ENCODE results near the gene DMD. TPM values are rescaled to one million over a fixed set of nuclear protein-coding genes. Genes with fewer than 3 reads are reported as not detected.

Gene DMD
- total RNA-seq, 1 donor from 2014 or later, result 30.6 TPM

DNA sequence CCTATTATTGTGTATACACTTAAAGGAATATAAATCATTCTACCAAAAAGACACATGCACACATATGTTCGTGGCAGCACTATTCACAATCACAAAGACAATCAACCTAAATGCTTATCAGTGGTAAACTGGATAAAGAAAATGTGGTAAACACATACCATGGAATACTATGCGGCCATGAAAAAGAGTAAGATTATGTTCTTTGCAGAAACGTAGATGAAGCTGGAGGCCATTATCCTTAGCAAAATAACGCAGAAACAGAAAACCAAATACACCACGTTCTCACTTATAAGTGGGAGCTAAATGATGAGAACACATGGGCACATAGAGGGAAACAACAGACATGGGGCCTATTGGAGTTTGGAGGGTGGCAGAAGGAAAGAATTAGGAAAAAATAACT is 593.2 kb downstream of the DMD start:
- H3F3A ChIP-seq (ENCODE audit: low read depth), result no peaks in the 10 kb centered on the region
- H3K27ac ChIP-seq, result no peak overlapping the region
- no peaks in the 10 kb centered on the region for H3K9me3 ChIP-seq (ENCODE audit: low read depth)
- no peaks in the 10 kb centered on the region for H3K36me3 ChIP-seq
- no peak overlapping the region for H3K27ac Mint-ChIP-seq
- no peaks in the 10 kb centered on the region for H3K4me1 Mint-ChIP-seq
- no peaks in the 10 kb centered on the region for H4K20me1 ChIP-seq (ENCODE audit: low read depth)
- H3K4me3 ChIP-seq, result no peak overlapping the region
- H3K4me3 Mint-ChIP-seq, result no peak overlapping the region
- H3K36me3 Mint-ChIP-seq, result no peaks in the 10 kb centered on the region
- H3K9me3 Mint-ChIP-seq, result no peaks in the 10 kb centered on the region
- no peaks in the 10 kb centered on the region for H3K79me2 ChIP-seq (ENCODE audit: low read depth)
- DNase-seq (ENCODE audit: low spot score), result no peak
- no peaks in the 10 kb centered on the region for H3K27me3 ChIP-seq
- H3K4me2 ChIP-seq, result no peak overlapping the region
- H3K4me1 ChIP-seq, result peaks cover 6% of the 10 kb centered on the region
- H2AFZ ChIP-seq (replicated peaks), result no peak overlapping the region
- TF ChIP-seq EZH2 (IDR thresholded peaks at IDR 0.05) (no peak), EZH2phosphoT487 (IDR thresholded peaks at IDR 0.05) (no peak), CTCF (IDR thresholded peaks at IDR 0.05) (no peak)
- no peaks in the 10 kb centered on the region for H3K27me3 Mint-ChIP-seq (ENCODE audit: insufficient read depth, low read depth)
- H3K9ac ChIP-seq, result no peak overlapping the region

DNA sequence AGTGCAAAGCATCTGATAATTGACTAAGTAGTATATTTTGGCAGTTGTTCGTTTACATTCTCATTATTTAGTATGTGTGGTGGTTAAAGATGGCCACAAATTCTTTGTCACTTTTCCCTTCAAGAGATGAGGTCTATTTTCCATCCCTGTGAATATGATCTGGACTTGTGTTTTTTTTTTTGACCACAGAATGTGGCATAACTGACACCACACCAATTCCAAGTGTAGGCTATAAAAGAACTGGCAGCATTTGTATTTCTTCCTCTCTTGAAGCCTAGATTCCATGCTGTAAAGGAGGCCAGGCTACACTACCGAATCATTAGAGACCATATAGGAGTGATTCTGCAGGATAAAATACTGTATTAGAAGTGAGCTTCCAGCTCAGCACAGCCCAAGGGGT is 596.6 kb downstream of the DMD start:
- no peaks in the 10 kb centered on the region for H3K27me3 ChIP-seq
- TF ChIP-seq EZH2phosphoT487 (IDR thresholded peaks at IDR 0.05) (no peak), CTCF (IDR thresholded peaks at IDR 0.05) (no peak), EZH2 (IDR thresholded peaks at IDR 0.05) (no peak)
- H3K4me1 ChIP-seq, result peaks cover 6% of the 10 kb centered on the region
- H3K9me3 ChIP-seq (ENCODE audit: low read depth), result no peaks in the 10 kb centered on the region
- H3K4me3 ChIP-seq, result no peak overlapping the region
- H4K20me1 ChIP-seq (ENCODE audit: low read depth), result no peaks in the 10 kb centered on the region
- Mint-ChIP-seq H3K27ac (no peak overlapping the region), H3K4me1 (no peaks in the 10 kb centered on the region), H3K9me3 (no peaks in the 10 kb centered on the region), H3K4me3 (no peak overlapping the region), H3K36me3 (no peaks in the 10 kb centered on the region), H3K27me3 (ENCODE audit: insufficient read depth, low read depth) (no peaks in the 10 kb centered on the region)
- no peaks in the 10 kb centered on the region for H3K36me3 ChIP-seq
- H3K27ac ChIP-seq, result no peak overlapping the region
- H3K9ac ChIP-seq, result no peak overlapping the region
- no peak overlapping the region for H3K4me2 ChIP-seq
- no peak for DNase-seq (ENCODE audit: low spot score)
- H3K79me2 ChIP-seq (ENCODE audit: low read depth), result no peaks in the 10 kb centered on the region
- H2AFZ ChIP-seq (replicated peaks), result no peak overlapping the region
- H3F3A ChIP-seq (ENCODE audit: low read depth), result no peaks in the 10 kb centered on the region

- no peaks in the 10 kb centered on the region for H3K9me3 Mint-ChIP-seq
- Histone ChIP-seq H3K79me2 (ENCODE audit: low read depth) (no peaks in the 10 kb centered on the region), H3K27me3 (no peaks in the 10 kb centered on the region), H3K4me2 (no peak overlapping the region), H2AFZ (replicated peaks) (no peak overlapping the region), H3K36me3 (no peaks in the 10 kb centered on the region), H3F3A (ENCODE audit: low read depth) (no peaks in the 10 kb centered on the region), H3K4me1 (no peaks in the 10 kb centered on the region), H3K27ac (no peak overlapping the region), H3K9ac (no peak overlapping the region), H4K20me1 (ENCODE audit: low read depth) (no peaks in the 10 kb centered on the region), H3K4me3 (no peak overlapping the region), H3K9me3 (ENCODE audit: low read depth) (no peaks in the 10 kb centered on the region)
- no peak for DNase-seq (ENCODE audit: low spot score)
- no peak overlapping the region for H3K27ac Mint-ChIP-seq
- H3K4me3 Mint-ChIP-seq, result no peak overlapping the region
- H3K4me1 Mint-ChIP-seq, result no peaks in the 10 kb centered on the region
- H3K36me3 Mint-ChIP-seq, result no peaks in the 10 kb centered on the region
- H3K27me3 Mint-ChIP-seq (ENCODE audit: insufficient read depth, low read depth), result no peaks in the 10 kb centered on the region
- TF ChIP-seq EZH2 (IDR thresholded peaks at IDR 0.05), result no peak
- TF ChIP-seq CTCF (IDR thresholded peaks at IDR 0.05), result no peak
- TF ChIP-seq EZH2phosphoT487 (IDR thresholded peaks at IDR 0.05), result no peak
Measured at GRCh38 chrX:32599156-32599555, 612.2 kb downstream of the DMD start.

DNA sequence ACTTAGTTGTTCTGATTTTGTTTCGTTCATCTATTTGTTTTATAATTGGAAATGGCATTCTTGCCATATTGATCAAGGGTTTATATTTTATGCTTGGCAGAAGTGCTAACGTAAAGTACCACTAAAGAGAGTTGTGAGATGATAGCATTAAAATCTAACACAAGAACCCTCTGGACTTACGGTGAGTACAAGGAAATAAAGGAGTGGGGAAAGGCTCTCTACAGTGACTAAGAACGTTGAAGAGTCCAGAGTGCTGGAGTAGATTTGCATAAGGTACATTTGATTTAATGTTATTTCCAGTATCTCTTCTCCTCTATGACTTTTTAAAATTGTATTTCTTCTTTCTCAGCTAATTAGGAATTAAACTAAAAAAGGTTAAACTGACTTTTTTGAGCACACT is 612.6 kb downstream of the DMD start:
- Histone ChIP-seq H3K27ac (no peak overlapping the region), H3K4me1 (no peaks in the 10 kb centered on the region), H3K27me3 (no peaks in the 10 kb centered on the region), H3F3A (ENCODE audit: low read depth) (no peaks in the 10 kb centered on the region), H3K9ac (no peak overlapping the region), H4K20me1 (ENCODE audit: low read depth) (no peaks in the 10 kb centered on the region), H3K4me2 (no peak overlapping the region), H3K9me3 (ENCODE audit: low read depth) (no peaks in the 10 kb centered on the region), H2AFZ (replicated peaks) (no peak overlapping the region), H3K4me3 (no peak overlapping the region), H3K79me2 (ENCODE audit: low read depth) (no peaks in the 10 kb centered on the region), H3K36me3 (no peaks in the 10 kb centered on the region)
- H3K27ac Mint-ChIP-seq, result no peak overlapping the region
- H3K4me3 Mint-ChIP-seq, result no peak overlapping the region
- H3K27me3 Mint-ChIP-seq (ENCODE audit: insufficient read depth, low read depth), result no peaks in the 10 kb centered on the region
- no peaks in the 10 kb centered on the region for H3K9me3 Mint-ChIP-seq
- no peak for TF ChIP-seq CTCF (IDR thresholded peaks at IDR 0.05)
- TF ChIP-seq EZH2phosphoT487 (IDR thresholded peaks at IDR 0.05), result no peak
- no peak for TF ChIP-seq EZH2 (IDR thresholded peaks at IDR 0.05)
- no peaks in the 10 kb centered on the region for H3K36me3 Mint-ChIP-seq
- DNase-seq (ENCODE audit: low spot score), result no peak
- no peaks in the 10 kb centered on the region for H3K4me1 Mint-ChIP-seq

All from neural progenitor cell (in vitro differentiated cells).